ENCODE data around the gene RFT1. TPM values are rescaled to one million over a fixed set of nuclear protein-coding genes. Genes with fewer than 3 reads are reported as not detected.
A peak's percentile ranks its signal among the peaks of the same experiment; 100 is the strongest.

RFT1 gene, protein sequence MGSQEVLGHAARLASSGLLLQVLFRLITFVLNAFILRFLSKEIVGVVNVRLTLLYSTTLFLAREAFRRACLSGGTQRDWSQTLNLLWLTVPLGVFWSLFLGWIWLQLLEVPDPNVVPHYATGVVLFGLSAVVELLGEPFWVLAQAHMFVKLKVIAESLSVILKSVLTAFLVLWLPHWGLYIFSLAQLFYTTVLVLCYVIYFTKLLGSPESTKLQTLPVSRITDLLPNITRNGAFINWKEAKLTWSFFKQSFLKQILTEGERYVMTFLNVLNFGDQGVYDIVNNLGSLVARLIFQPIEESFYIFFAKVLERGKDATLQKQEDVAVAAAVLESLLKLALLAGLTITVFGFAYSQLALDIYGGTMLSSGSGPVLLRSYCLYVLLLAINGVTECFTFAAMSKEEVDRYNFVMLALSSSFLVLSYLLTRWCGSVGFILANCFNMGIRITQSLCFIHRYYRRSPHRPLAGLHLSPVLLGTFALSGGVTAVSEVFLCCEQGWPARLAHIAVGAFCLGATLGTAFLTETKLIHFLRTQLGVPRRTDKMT
- 10 to 100 TPM; 29.3 to 35.2 TPM for total RNA-seq
- polyA plus RNA-seq (2013, experiment 1 of 2): 27.5 TPM
- polyA plus RNA-seq (2013, experiment 2 of 2): 22.1 TPM
- long read RNA-seq, experiment 1, full-length matches to known transcripts: 7 of 12 reads
- long read RNA-seq, experiment 1, partial matches to known transcripts: 2 of 12 reads
- long read RNA-seq, experiment 1, other reads (novel, unspliced or antisense): 3 of 12 reads
- long read RNA-seq, experiment 2, full-length matches to known transcripts: 87 of 112 reads
- long read RNA-seq, experiment 2, partial matches to known transcripts: 5 of 112 reads
- long read RNA-seq, experiment 2, other reads (novel, unspliced or antisense): 20 of 112 reads
- long read RNA-seq, experiment 3, full-length matches to known transcripts: 208 of 227 reads
- long read RNA-seq, experiment 3, partial matches to known transcripts: 3 of 227 reads
- long read RNA-seq, experiment 3, other reads (novel, unspliced or antisense): 16 of 227 reads
- long read RNA-seq, experiment 4, full-length matches to known transcripts: 38 of 54 reads
- long read RNA-seq, experiment 4, partial matches to known transcripts: 1 of 54 reads
- long read RNA-seq, experiment 4, other reads (novel, unspliced or antisense): 15 of 54 reads

GRCh38 chr3:53130179-53131061 is at the start of gene RFT1:
Gene RFT1, minus strand, starts transcription at chr3:53130435. Its CDS starts 35 bp downstream, at chr3:53130400.
- peak within 1 kb of the TSS; percentile 95 for H3K4me3 ChIP-seq (ENCODE audit: low read length)
- H3K36me3 Mint-ChIP-seq (ENCODE audit: low read depth): peaks cover 4% of the 10 kb centered on the region
- peaks cover 5% of the 10 kb centered on the region for H3K27me3 Mint-ChIP-seq (ENCODE audit: insufficient read depth)
- no peak for TF ChIP-seq CTCF (conservative IDR thresholded peaks at IDR 0.05)
- H3K27me3 ChIP-seq (ENCODE audit: control insufficient read depth, insufficient read depth, low read length, poor library complexity, severe bottlenecking): no peaks in the 10 kb centered on the region
- 4 to 8% methylated on average over 24 to 41 of the region's 41 CpGs for WGBS, 2 experiments (ENCODE audit: insufficient coverage in 1 of 2, insufficient read length in 1 of 2)
- H3K9ac ChIP-seq (ENCODE audit: extremely low read depth, low read length, poor library complexity, severe bottlenecking): peak within 1 kb of the TSS; percentile 88
- peak within 1 kb of the TSS; percentile 71 for H3K27ac ChIP-seq (ENCODE audit: low read depth, low read length)
- H3K4me3 Mint-ChIP-seq: peak within 1 kb of the TSS; percentile 90
- peaks cover 17% of the 10 kb centered on the region for H3K4me1 Mint-ChIP-seq
- H3K9me3 Mint-ChIP-seq: no peaks in the 10 kb centered on the region
- peaks cover 4% of the 10 kb centered on the region for H3K4me1 ChIP-seq (ENCODE audit: control insufficient read depth, insufficient read depth, low read length)
- no peaks in the 10 kb centered on the region for H3K9me3 ChIP-seq (ENCODE audit: control insufficient read depth, low read length)
- H3K27ac Mint-ChIP-seq: peak within 1 kb of the TSS; percentile 98
- H3K36me3 ChIP-seq (ENCODE audit: control insufficient read depth, insufficient read depth, low read length): peaks cover 11% of the 10 kb centered on the region
- peak; percentile 99 for DNase-seq

- TF ChIP-seq CTCF (conservative IDR thresholded peaks at IDR 0.05): no peak
- H3K4me1 Mint-ChIP-seq: no peaks in the 10 kb centered on the region
- Histone ChIP-seq H3K36me3 (ENCODE audit: control insufficient read depth, insufficient read depth, low read length) (peaks cover 6% of the 10 kb centered on the region), H3K9ac (ENCODE audit: extremely low read depth, low read length, poor library complexity, severe bottlenecking) (no peak overlapping the region), H3K4me3 (ENCODE audit: low read length) (no peak overlapping the region), H3K4me1 (ENCODE audit: control insufficient read depth, insufficient read depth, low read length) (no peaks in the 10 kb centered on the region), H3K9me3 (ENCODE audit: control insufficient read depth, low read length) (no peaks in the 10 kb centered on the region), H3K27me3 (ENCODE audit: control insufficient read depth, insufficient read depth, low read length, poor library complexity, severe bottlenecking) (no peaks in the 10 kb centered on the region), H3K27ac (ENCODE audit: low read depth, low read length) (no peak overlapping the region)
- H3K27ac Mint-ChIP-seq: no peak overlapping the region
- WGBS, 2 experiments (ENCODE audit: insufficient coverage in 1 of 2, insufficient read length in 1 of 2): 95 to 97% methylated on average over 14 to 20 of the region's 20 CpGs
- no peaks in the 10 kb centered on the region for H3K27me3 Mint-ChIP-seq (ENCODE audit: insufficient read depth)
- no peak for DNase-seq
- H3K9me3 Mint-ChIP-seq: no peaks in the 10 kb centered on the region
- H3K36me3 Mint-ChIP-seq (ENCODE audit: low read depth): peaks cover 14% of the 10 kb centered on the region
- H3K4me3 Mint-ChIP-seq: no peak overlapping the region
These were observed 49.3 kb upstream of the RFT1 start for GRCh38 chr3:53179580-53179979.
